ENCODE measurements around the gene EPOP. TPM values are rescaled to one million over a fixed set of nuclear protein-coding genes. Genes with fewer than 3 reads are reported as not detected.
"Not testable (repeated sequence)": the region's sequence is repeated elsewhere in the genome, so short reads cannot be mapped to it uniquely, and the experiment has no call there.

Gene EPOP
- total RNA-seq, 1 donor from 2014 or later = 8.2 TPM

- no peak for DNase-seq (ENCODE audit: low spot score, unreplicated experiment)
- H3K9me3 Mint-ChIP-seq (ENCODE audit: low read depth) = no peaks in the 10 kb centered on the region
- peaks cover 29% of the 10 kb centered on the region for H3K27me3 Mint-ChIP-seq
- no peaks in the 10 kb centered on the region for H3K36me3 Mint-ChIP-seq (ENCODE audit: insufficient read depth)
- no peak overlapping the region for H3K27ac Mint-ChIP-seq
- TF ChIP-seq, protein P1, sequence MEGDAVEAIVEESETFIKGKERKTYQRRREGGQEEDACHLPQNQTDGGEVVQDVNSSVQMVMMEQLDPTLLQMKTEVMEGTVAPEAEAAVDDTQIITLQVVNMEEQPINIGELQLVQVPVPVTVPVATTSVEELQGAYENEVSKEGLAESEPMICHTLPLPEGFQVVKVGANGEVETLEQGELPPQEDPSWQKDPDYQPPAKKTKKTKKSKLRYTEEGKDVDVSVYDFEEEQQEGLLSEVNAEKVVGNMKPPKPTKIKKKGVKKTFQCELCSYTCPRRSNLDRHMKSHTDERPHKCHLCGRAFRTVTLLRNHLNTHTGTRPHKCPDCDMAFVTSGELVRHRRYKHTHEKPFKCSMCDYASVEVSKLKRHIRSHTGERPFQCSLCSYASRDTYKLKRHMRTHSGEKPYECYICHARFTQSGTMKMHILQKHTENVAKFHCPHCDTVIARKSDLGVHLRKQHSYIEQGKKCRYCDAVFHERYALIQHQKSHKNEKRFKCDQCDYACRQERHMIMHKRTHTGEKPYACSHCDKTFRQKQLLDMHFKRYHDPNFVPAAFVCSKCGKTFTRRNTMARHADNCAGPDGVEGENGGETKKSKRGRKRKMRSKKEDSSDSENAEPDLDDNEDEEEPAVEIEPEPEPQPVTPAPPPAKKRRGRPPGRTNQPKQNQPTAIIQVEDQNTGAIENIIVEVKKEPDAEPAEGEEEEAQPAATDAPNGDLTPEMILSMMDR (IDR thresholded peaks at IDR 0.05; ENCODE audit: unreplicated experiment) = no peak
- H3K4me1 Mint-ChIP-seq (ENCODE audit: low read depth) = no peaks in the 10 kb centered on the region
- no peak overlapping the region for H3K4me3 Mint-ChIP-seq (ENCODE audit: low read depth)
These were observed 21.5 kb downstream of the EPOP start for GRCh38 chr17:38653230-38653629.

GRCh38 chr17:38650653-38651173 is 24.0 kb downstream of the EPOP start:
- H3K4me1 Mint-ChIP-seq (ENCODE audit: low read depth); H3K36me3 Mint-ChIP-seq (ENCODE audit: insufficient read depth); H3K4me3 Mint-ChIP-seq (ENCODE audit: low read depth); H3K27ac Mint-ChIP-seq; DNase-seq (ENCODE audit: low spot score, unreplicated experiment); H3K9me3 Mint-ChIP-seq (ENCODE audit: low read depth): not testable (repeated sequence)
- H3K27me3 Mint-ChIP-seq = peaks cover 20% of the 10 kb centered on the region

DNA sequence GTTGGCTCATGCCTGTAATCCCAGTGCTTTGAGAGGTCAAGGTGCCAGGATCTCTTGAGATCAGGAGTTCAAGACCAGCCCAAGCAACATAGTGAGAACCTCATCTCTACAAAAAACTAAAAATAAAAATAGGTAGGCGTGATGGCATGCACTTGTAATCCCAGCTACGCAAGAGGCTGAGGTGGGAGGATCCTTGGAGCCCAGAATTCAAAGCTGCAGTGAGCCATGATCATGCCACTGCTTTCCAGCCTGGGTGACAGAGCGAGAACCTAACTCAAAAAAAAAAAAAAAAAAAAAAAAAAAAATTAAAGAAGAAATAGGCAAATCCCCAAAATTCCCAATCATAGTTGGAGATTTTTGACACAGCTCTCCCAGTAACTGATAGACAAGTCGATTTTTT is 36.8 kb downstream of the EPOP start:
- no peak for DNase-seq (ENCODE audit: low spot score, unreplicated experiment)
- Mint-ChIP-seq H3K9me3 (ENCODE audit: low read depth) (no peaks in the 10 kb centered on the region), H3K36me3 (ENCODE audit: insufficient read depth) (no peaks in the 10 kb centered on the region), H3K27ac (no peak overlapping the region), H3K27me3 (peaks cover 3% of the 10 kb centered on the region), H3K4me3 (ENCODE audit: low read depth) (no peak overlapping the region), H3K4me1 (ENCODE audit: low read depth) (no peaks in the 10 kb centered on the region)
- TF ChIP-seq, protein P1 (IDR thresholded peaks at IDR 0.05; ENCODE audit: unreplicated experiment) = no peak

DNA sequence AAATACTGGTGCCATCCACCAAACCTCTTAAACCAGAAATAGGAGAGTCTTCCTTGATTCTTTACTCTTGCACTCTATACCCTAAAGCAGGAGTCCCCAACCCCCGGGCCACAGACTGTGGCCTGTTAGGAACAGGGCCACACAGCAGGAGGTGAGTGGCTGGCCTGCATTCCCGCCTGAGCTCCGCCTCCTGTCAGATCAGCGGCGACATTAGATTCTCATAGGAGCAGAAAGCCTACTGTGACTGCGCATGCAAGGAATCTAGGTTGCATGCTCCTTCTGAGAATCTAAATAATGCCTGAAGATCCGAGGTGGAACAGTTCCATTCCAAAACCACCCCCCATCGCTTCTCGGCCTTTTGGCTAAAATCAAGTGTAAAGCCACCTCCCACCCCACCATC is 38.7 kb downstream of the EPOP start:
- H3K27ac Mint-ChIP-seq = no peak overlapping the region
- H3K36me3 Mint-ChIP-seq (ENCODE audit: insufficient read depth) = no peaks in the 10 kb centered on the region
- H3K9me3 Mint-ChIP-seq (ENCODE audit: low read depth) = no peaks in the 10 kb centered on the region
- H3K4me1 Mint-ChIP-seq (ENCODE audit: low read depth) = no peaks in the 10 kb centered on the region
- peaks cover 3% of the 10 kb centered on the region for H3K27me3 Mint-ChIP-seq
- TF ChIP-seq, protein P1 (IDR thresholded peaks at IDR 0.05; ENCODE audit: unreplicated experiment) = no peak
- no peak overlapping the region for H3K4me3 Mint-ChIP-seq (ENCODE audit: low read depth)
- no peak for DNase-seq (ENCODE audit: low spot score, unreplicated experiment)

DNA sequence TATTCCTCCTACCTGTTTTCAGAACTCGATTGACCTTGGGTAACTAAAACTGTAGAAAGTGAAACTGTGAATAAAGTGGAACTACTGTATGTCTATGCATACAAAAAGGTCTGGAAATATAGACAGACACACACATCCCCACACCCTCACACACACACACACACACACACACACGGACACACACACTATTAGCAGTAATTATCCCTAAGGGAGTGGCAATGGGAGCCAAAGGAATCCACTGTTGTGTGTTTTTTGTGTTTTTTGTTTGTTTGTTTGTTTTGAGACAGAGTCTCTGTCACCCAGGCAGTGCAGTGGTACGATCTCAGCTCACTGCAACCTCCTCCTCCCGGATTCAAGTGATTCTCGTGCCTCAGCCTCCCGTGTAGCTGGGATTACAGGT is 42.4 kb downstream of the EPOP start:
- TF ChIP-seq, protein P1 (IDR thresholded peaks at IDR 0.05; ENCODE audit: unreplicated experiment) = no peak
- no peak for DNase-seq (ENCODE audit: low spot score, unreplicated experiment)
- Mint-ChIP-seq H3K4me3 (ENCODE audit: low read depth) (no peak overlapping the region), H3K27ac (no peak overlapping the region), H3K4me1 (ENCODE audit: low read depth) (no peaks in the 10 kb centered on the region), H3K36me3 (ENCODE audit: insufficient read depth) (no peaks in the 10 kb centered on the region), H3K9me3 (ENCODE audit: low read depth) (no peaks in the 10 kb centered on the region), H3K27me3 (peaks cover 3% of the 10 kb centered on the region)

- no peak overlapping the region for H3K4me3 Mint-ChIP-seq (ENCODE audit: low read depth)
- H3K9me3 Mint-ChIP-seq (ENCODE audit: low read depth) = no peaks in the 10 kb centered on the region
- TF ChIP-seq, protein P1 (IDR thresholded peaks at IDR 0.05; ENCODE audit: unreplicated experiment) = no peak
- H3K36me3 Mint-ChIP-seq (ENCODE audit: insufficient read depth) = no peaks in the 10 kb centered on the region
- H3K27ac Mint-ChIP-seq = no peak overlapping the region
- H3K27me3 Mint-ChIP-seq = no peaks in the 10 kb centered on the region
- no peak for DNase-seq (ENCODE audit: low spot score, unreplicated experiment)
- peaks cover 6% of the 10 kb centered on the region for H3K4me1 Mint-ChIP-seq (ENCODE audit: low read depth)
These were observed 46.3 kb downstream of the EPOP start for GRCh38 chr17:38628441-38628840.
